Measurements from ENCODE around the gene UBR3.
A peak's percentile ranks its signal among the peaks of the same experiment; 100 is the strongest.
"Not testable (repeated sequence)": the region's sequence is repeated elsewhere in the genome, so short reads cannot be mapped to it uniquely, and the experiment has no call there.

Gene UBR3

DNA sequence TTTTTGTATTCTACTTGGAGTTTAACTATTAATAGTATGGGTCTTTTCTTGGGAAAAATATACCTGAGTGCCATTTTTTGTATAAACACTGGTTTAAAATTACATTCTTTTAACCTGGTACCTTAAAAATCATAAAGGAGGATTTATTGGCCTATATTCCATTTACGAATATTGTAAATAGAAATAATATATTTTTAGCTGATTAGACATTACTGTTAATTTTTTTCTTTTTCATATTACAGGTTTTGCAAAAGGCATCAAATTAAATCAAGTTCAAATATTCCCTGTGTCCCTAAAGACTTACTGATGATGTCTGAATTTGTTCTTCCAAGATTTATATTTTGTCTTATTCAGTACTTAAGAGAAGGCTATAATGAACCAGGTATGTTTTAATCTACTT is 44.7 kb downstream of the UBR3 start:
- no peak for DNase-seq

DNA sequence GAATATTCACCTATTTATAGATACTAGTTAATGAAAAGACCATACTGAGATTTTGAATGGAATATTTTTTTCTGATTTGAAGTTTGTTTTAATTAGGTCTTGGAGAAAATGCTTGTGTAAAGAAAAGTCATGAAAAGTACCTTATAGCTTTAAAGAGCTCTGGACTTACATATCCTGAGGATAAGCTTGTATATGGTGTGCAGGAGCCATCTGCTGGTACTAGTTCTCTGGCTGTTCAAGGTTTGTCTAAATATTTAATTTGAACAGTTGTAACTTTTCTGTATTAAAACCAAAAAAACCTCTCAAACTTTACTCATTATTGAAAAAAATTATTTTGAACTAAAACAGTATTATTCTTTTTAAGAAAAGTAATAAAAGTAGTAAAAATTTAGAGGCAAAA is 50.1 kb downstream of the UBR3 start:
- no peak for DNase-seq

DNA sequence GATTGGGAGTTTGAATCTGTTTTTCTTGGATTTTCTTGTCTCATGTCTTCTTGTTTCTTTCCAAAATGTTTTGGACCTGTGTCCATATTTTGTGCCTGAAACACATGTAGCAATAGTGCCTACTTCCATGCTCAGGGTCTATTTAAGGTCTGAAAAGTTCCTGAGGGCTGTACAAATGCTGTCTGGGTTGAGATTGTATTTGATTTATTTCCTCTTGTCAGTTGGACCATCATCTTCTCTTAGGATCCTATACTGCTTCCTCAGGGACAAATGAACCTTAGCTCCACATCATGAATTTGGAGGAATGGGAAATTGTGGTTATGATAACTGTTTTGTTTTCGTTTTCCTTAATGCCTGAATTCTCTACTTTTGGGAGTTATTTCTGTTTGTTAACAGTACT is 59.9 kb downstream of the UBR3 start:
- no peak for DNase-seq

DNA sequence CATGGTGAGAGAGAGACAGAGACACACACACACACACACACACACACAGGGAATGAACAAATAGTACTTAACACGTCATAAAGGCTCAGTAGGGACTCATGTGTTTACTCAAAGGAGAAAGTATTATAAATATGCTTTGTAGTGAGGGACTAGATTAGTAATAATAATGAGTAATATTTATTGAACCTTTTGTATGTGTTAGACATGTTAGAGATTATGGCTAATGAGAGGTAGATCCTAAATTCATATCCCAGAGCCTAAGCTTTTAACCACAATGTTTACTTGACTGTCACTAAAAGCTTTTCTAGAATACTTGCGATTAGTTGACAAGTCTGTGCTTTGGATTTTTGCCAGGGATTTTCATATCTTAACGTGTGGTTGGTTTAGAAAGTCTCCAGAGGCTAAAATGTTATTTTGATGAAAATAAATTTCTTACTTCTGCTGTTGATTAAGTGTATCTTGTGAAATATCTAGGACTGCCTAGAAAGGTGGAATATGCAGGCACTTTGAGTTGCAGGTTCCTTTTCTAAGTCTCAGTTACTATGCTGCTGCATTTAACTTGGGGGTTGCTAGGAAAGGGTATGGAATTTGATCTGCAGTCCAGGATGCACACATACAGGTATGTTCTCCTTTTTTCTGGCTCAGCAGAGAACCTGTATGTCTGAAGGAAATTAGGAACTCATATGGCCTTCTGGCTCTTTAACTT is 64.5 kb downstream of the UBR3 start:
- DNase-seq: no peak

DNA sequence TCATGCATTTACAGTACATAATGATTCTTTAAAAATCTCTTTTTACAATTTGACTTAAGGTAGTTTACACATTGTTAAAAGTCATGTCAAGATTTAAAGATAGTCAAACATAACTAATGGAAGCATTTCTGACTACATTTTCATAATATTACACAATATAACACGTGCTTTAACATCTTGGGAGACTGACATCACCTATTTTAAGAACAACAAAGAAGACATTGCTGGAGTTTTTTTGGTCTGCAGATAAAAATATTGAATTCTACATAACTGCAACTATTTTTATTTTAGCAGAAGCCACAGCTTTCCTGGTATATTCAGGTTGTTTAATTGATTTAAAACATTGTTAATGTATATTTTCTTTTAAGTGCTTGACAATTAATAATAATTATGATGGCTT is 65.7 kb downstream of the UBR3 start:
- no peak for DNase-seq

DNA sequence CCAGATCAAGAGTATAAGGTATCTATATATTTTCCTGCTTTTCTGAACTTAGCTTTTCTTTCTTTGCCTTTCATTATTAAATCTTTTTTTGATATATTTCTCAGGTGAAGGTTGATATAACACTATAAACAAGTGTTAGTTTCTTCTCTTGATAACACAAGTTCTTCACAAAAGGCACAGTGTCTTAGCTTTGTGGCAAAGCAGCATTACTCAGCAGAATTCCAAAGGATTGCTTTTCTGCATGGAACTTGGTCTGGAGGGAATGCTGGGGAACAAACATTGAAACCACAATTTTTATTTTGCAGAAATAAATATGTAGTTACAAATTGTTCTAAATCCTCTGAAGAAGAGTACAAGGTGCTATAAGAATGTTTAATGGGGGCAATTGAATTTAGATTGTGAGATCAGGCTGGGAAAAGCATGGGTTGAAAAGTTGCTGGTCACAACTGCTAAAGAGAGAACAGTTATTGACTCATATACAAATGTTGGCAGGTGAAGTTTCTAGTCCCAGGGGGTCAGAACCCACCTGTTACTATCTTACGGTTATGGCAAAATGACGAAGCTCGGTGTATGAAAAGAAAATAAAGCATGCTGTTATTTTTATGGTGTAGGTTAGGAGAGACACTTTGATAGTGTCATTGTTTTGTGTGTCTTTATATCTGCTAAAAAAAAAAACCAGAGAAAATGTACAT is 68.2 kb downstream of the UBR3 start:
- no peak for DNase-seq

DNA sequence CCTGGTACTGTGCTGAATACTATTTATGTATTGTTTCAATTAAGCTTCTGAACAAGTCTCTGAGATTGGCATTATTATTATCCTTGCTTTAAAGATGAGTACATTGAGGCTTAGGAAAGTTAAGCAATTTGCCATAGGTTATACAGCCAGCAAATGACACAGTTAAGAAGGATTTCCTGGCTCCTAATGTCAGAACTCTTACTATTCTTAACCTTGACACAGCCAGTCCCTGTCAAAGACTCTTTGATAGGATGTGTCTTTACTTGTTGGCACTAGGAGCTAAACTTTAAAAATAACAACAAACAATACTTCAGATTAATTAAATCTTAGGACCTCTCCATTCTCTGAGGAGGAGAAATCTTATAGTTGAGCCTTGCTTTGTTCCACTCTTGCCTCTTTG is 70.6 kb downstream of the UBR3 start:
- DNase-seq: no peak

DNA sequence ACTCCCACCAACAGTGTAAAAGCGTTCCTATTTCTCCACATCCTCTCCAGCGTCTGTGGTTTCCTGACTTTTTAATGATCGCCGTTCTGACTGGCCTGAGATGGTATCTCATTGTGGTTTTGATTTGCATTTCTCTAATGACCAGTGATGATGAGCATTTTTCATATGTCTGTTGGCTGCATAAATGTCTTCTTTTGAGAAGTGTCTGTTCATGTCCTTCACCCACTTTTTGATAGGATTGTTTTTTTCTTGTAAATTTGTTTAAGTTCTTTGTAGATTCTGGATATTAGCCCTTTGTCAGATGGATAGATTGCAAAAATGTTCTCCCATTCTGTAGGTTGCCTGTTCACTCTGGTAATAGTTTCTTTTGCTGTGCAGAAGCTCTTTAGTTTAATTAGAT is 72.8 kb downstream of the UBR3 start:
- DNase-seq: not testable (repeated sequence)

DNA sequence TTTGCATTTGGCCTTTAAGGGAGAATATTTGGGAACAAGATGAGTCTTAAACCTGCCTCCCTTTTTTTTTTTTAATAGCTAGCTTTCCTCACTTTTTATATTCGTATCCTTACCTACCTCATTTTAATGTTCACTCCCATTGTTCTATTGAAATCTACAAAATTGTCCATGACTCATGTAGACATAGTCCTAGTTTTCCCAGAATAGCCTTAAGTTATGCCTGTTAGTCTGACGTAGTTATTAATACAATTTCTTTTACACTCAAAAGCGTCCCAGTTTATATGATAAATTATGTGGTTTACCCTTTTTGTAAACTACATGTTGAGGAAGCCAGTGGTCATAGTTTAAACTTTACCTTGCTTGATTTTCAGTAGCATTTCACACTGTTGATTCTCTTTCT is 73.4 kb downstream of the UBR3 start:
- DNase-seq: no peak

DNA sequence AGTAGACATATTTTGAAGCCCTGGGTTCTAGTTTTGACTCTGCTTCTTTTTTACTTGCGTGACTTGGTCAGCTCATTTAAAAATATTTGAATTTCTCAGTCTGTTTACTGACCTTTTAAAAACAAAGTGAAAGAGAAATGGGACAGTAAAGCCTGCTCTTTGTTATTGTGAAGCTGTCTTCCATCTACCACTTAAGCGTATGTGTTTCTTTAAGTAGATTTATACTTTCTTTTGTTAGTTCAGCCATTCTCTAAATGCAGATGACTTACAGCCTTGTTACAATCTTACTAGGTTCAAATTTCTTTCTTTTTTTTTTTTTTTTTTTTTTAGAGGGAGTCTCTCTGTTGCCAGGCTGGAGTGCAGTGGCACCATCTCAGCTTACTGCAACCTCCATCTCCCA is 79.5 kb downstream of the UBR3 start:
- no peak for DNase-seq

DNA sequence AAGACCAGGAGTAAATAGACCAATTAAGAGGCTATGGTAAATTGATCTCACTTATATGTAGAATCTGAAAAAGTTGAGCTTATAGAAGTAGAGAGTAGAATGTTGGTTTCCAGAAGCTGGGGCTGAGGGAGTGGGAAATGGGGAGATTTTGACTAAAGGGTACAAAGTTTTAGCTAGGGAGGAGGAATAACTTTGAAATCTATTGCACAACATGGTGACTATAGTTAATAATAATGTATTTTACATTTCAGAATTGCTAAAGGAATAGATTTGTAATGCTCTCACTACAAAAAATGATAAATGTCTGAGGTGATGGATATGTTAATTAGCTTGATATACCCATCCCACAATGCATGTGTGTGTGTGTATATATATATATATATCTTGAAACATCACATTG is 82.1 kb downstream of the UBR3 start:
- DNase-seq: no peak

DNA sequence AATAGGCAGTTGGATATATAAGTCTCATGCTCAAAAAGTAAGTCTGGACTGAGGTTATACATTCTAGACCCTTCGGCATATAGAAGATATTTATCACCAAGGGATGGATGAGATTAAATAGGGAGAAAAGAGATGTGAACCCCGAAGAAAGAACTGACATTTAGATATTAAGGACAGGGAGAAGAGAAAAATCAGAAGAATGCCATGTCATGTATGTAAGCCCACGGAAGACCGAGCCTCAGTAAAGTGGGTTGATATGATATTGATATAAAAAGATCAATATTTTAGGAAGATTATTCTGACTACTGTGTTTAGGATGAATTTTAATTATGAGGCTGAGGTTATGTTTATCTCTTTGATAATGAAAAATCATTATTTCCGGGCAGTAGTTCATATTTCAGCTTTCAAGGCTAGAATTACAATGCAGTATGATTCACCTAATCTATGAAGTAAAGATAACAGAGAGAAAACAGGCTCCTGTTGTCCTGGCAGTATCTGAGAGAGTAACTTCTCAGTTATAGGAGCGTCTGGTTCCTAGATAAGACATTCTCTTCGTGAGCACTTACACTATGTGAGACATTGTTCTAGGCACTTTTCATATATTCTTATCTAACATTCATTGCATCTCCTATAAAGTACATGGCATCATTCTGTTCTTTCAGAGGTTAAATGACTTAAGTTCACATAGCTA is 83.0 kb downstream of the UBR3 start:
- no peak for DNase-seq

DNA sequence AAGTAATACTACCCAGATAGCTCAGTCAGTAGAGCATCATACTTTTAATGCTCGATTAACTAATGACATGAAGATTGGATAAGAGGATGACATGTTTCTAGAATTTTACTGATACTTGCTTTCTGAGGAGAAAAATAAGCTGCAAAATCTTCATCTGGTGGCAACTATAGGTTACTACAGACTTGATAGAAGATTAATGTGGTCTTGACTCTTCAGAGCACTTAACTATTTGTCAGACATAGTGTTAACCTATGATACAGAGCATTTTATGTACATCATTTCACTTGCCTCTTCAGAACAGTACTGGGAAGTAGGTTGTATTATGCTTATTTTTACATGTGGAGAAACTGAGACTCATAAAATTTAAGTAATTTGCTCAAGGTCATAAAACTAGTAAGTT is 83.9 kb downstream of the UBR3 start:
- no peak for DNase-seq

DNA sequence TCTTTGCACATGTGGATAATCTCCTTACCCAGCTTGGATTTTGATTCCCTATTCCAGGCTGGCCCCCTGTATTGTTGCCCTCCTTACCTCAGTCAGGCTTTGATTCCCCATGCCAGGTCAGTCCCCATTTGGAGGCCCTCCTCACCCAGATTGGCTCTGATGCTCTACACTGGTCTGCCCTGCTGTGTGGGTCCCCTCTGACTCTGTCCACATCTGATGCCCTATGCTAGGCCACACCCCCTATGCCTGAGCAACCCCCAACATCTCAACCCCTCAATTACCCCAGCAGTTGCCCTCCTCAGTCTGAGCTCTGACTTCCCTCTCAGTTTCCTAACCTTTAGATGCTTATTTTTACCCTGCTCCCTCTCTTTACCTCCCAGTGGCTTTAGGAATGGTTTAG is 89.4 kb downstream of the UBR3 start:
- no peak for DNase-seq

DNA sequence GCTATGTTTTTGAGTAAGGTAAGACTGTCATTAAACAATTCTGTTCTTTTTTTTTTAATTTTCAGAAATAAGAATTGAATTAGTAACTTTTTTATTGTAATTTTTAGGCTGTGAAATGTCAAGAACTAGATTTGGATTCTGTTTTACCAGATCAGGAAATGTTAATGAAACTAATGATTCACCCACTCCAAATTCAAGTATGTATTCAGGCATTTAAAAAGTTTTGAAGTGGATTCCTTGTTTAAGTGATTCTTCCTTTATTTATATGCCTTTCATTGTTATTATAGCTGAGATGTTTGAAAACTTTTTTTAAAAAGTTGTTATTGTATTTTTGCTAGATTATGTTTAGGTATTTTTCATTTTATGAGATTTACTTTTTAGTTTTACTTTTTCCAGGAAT is 96.7 kb downstream of the UBR3 start:
- no peak for DNase-seq

DNA sequence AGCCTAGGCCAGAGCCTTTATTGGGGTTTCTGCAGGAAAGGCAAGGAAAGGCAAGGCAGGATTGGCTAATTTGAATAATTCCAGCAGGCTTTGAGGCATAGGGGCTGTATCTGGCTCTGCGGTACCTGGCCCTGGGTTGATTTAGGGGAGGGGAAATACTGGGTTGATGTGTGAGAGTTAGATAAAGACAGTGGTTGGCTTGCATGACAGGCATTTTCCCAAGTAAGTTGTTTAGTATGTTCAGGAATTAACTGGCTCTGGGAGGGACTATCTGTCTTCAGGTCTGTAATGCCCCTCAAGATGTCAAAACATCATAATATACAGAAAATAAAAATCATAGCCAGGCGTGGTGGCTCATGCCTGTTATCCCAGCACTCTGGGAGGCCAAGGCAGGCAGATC is 98.7 kb downstream of the UBR3 start:
- no peak for DNase-seq

DNA sequence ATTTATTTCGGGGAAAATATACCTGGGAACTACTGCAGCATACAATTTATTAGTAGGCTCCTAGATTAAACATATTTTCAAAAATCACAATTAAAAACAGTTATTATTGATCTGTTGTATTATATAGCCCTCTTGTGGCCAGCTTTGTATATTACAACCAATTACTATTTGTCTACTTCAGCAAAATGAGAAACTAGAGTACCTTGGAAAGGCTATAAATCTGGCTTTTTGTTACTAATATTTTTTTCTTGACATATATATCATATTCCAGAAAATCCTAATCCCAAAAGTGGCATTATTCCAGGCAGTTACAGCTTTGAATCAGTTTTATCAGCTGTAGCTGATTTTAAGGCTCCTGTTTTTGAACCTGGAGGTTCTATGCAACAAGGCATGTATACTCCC is 101.2 kb downstream of the UBR3 start:
- peak; percentile 43 for DNase-seq

DNA sequence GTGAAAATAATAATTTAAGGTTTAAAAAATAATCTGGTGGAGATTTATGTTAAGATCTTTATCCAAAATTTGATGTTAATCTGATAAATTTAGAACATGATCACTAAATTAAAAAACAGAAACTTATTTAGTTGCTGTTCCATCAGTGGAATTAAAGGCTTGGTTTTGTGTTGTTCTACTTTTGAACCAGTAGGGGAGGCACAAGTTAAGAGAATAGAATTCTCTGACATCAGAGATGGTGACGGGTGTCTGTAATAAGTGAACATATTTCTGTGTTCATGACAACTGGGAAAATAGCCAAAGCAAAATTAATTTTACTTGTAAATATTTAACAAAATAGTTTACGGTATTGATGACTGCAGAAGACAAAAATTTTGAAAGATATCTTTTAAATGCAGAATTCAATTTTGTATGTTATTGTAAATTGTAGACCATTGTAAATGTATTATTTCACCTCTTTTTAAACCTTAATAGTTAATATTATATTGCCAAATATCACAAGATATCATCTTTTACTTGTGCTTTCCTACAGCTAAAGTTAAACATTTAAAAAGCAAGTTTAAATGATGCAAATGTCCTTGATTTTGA is 106.0 kb downstream of the UBR3 start:
- peak; percentile 27 for DNase-seq

DNA sequence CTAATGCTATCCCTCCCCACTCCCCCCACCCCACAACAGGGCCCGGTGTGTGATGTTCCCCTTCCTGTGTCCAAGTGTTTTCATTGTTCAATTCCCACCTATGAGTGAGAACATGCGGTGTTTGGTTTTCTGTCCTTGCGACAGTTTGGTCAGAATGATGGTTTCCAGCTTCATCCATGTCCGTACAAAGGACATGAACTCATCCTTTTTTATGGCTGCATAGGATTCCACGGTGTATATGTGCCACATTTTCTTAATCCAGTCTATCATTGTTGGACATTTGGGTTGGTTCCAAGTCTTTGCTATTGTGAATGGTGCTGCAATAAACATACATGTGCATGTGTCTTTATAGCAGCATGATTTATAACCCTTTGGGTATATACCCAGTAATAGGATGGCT is 109.4 kb downstream of the UBR3 start:
- not testable (repeated sequence) for DNase-seq

DNA sequence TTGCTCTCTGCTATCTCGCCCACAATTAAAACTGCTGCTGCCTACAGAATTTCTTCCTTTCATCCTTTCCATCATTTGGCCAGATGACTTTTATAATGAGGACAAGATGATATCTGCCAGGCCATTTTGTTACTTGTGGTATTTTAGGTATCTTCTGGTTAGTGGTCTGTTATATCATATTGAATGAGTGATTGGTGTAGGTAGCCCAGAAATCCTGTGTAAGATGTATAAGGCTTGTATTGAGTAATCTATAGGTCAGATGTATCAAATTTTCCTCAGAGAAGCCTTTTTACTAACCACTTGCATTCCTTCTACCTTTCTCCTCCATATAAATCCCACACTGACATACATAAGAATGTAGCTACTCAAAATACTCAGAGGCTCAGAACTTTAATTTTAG is 118.3 kb downstream of the UBR3 start:
- DNase-seq: no peak

DNA sequence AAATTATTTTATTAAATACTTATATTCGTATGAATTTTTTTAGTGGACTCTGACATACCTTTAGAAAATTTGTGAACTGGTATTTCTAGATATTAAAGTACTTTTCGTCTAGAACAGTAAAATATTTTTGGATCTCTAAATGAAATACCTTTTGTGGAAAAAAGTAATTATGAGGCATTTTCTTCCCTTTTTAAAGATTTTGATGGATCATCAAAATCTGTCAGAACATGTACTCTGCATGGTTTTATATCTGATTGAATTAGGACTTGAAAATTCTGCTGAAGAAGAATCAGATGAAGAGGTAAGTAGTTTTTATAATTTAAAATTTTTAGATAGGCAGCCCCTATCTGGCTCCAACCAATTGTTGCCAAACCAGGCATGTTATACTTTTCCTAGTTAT is 118.8 kb downstream of the UBR3 start:
- no peak for DNase-seq

DNA sequence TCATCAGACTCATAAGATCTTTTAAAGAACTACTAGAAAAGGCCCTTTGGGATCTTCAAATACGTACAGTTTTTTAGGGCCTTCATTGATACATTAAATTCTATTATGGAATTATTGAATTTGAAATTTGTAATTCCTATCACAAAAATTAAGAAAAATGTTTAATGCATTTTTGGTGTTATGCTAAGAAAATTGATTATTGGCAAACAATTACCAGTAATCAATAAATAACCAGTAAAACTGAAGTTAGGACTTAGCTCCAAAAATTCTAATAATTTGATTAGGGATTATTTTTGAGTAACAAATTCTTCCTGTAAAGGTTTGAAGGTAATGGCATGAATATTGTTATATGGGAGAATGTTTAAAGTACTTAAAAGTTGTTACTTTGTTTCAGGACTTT is 119.3 kb downstream of the UBR3 start:
- DNase-seq: no peak

DNA sequence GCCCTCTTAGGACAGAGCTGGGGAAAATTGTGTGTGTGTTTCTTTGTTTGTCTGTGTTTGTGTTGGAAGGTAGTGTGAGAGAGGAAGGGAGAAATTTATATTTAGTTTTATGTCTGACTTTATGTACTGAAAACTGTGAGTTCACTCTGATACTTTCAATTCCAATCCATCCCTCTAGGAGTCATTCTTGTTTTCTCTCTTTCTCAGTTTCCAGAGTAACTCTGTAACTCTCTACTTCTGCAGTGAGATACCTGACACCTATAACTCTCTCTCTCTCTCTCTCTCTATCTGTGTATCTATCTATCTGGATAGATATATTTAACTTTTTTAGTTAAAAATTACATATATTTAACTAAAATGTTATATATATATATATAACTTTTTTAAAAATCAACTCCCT is 128.7 kb downstream of the UBR3 start:
- no peak for DNase-seq

DNA sequence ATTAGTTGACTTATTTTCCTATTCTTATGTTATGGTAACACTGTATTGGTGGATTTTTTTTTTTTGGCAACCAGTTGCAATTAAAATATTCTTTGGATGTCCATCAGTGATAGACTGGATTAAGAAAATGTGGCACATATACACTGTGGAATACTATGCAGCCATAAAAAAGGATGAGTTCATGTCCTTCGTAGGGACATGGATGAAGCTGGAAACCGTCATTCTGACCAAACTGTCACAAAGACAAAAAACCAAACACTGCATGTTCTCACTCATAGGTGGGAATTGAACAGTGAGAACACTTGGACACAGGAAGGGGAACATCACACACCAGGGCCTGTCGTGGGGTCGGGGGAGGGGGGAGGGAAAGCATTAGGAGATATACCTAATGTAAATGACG is 130.0 kb downstream of the UBR3 start:
- not testable (repeated sequence) for DNase-seq

Data from activated CD4-positive, alpha-beta T cell treated with anti-CD3 and anti-CD28 coated beads, Interleukin-2, amount 50 U/mL, for 16 hours (primary cell).